Measurements from ENCODE around the gene CHRNB2.

Gene CHRNB2

GRCh38 chr1:154552036-154552435, 15.5 kb upstream of the CHRNB2 start:
- Histone ChIP-seq H3K79me2 (ENCODE audit: insufficient read depth, low read length) (peaks cover 47% of the 10 kb centered on the region), H4K20me1 (ENCODE audit: insufficient read depth, low read length, poor library complexity, severe bottlenecking) (peaks cover 33% of the 10 kb centered on the region), H3K9me2 (replicated peaks; ENCODE audit: low read depth, low read length) (no peaks in the 10 kb centered on the region), H3K4me3 (ENCODE audit: low read length, poor library complexity, severe bottlenecking) (no peak overlapping the region), H2AFZ (ENCODE audit: low read length) (no peak overlapping the region), H3K27me3 (ENCODE audit: insufficient read depth, low read length, poor library complexity, severe bottlenecking) (no peaks in the 10 kb centered on the region), H3K4me2 (ENCODE audit: low read depth, low read length, poor library complexity, severe bottlenecking) (no peak overlapping the region), H3K9me3 (ENCODE audit: insufficient read depth, low read depth, low read length) (no peaks in the 10 kb centered on the region), H3K36me3 (ENCODE audit: insufficient read depth, low read length) (peaks cover 67% of the 10 kb centered on the region; the same call in 1 of the 2 replicates), H3F3A (ENCODE audit: low read depth) (no peaks in the 10 kb centered on the region), H3K9ac (ENCODE audit: low read depth, low read length, poor library complexity, severe bottlenecking) (no peak overlapping the region), H3K4me1 (ENCODE audit: insufficient read depth, low read length, poor library complexity, severe bottlenecking) (peaks cover 32% of the 10 kb centered on the region)
- TF ChIP-seq EZH2phosphoT487 (IDR thresholded peaks at IDR 0.05; ENCODE audit: borderline replicate concordance) (no peak), CTCF (conservative IDR thresholded peaks at IDR 0.05; ENCODE audit: low read length) (no peak)

- H3K79me2 ChIP-seq (ENCODE audit: insufficient read depth, low read length) = peaks cover 59% of the 10 kb centered on the region
- no peak for TF ChIP-seq EZH2phosphoT487 (IDR thresholded peaks at IDR 0.05; ENCODE audit: borderline replicate concordance)
- no peak for TF ChIP-seq CTCF (conservative IDR thresholded peaks at IDR 0.05; ENCODE audit: low read length)
- peaks cover 38% of the 10 kb centered on the region for H3K4me1 ChIP-seq (ENCODE audit: insufficient read depth, low read length, poor library complexity, severe bottlenecking)
Observed at GRCh38 chr1:154553056-154554030, 14.2 kb upstream of the CHRNB2 start.

GRCh38 chr1:154556422-154556821, 11.2 kb upstream of the CHRNB2 start:
- no peaks in the 10 kb centered on the region for H3K9me3 ChIP-seq (ENCODE audit: insufficient read depth, low read depth, low read length)
- peak overlapping the region; percentile 98 for H3K9ac ChIP-seq (ENCODE audit: low read depth, low read length, poor library complexity, severe bottlenecking)
- peaks cover 44% of the 10 kb centered on the region for H4K20me1 ChIP-seq (ENCODE audit: insufficient read depth, low read length, poor library complexity, severe bottlenecking)
- peaks cover 5% of the 10 kb centered on the region for H3K27me3 ChIP-seq (ENCODE audit: insufficient read depth, low read length, poor library complexity, severe bottlenecking)
- H3K4me3 ChIP-seq (ENCODE audit: low read length, poor library complexity, severe bottlenecking) = peak overlapping the region; percentile 98
- H3K36me3 ChIP-seq (ENCODE audit: insufficient read depth, low read length) = peaks cover 42% of the 10 kb centered on the region; the same call in 1 of the 2 replicates
- H3K9me2 ChIP-seq (replicated peaks; ENCODE audit: low read depth, low read length) = no peaks in the 10 kb centered on the region
- peaks cover 39% of the 10 kb centered on the region for H3K4me1 ChIP-seq (ENCODE audit: insufficient read depth, low read length, poor library complexity, severe bottlenecking)
- TF ChIP-seq CTCF (conservative IDR thresholded peaks at IDR 0.05; ENCODE audit: low read length) (no peak), EZH2phosphoT487 (IDR thresholded peaks at IDR 0.05; ENCODE audit: borderline replicate concordance) (no peak)
- peaks cover 54% of the 10 kb centered on the region for H3K79me2 ChIP-seq (ENCODE audit: insufficient read depth, low read length)
- peak overlapping the region; percentile 80 for H3K4me2 ChIP-seq (ENCODE audit: low read depth, low read length, poor library complexity, severe bottlenecking)
- H2AFZ ChIP-seq (ENCODE audit: low read length) = no peak overlapping the region
- H3F3A ChIP-seq (ENCODE audit: low read depth) = no peaks in the 10 kb centered on the region

More at GRCh38 chr1:154553056-154554030, 14.2 kb upstream of the CHRNB2 start:
- Histone ChIP-seq H4K20me1 (ENCODE audit: insufficient read depth, low read length, poor library complexity, severe bottlenecking) (peaks cover 44% of the 10 kb centered on the region), H3K4me3 (ENCODE audit: low read length, poor library complexity, severe bottlenecking) (no peak overlapping the region), H3K36me3 (ENCODE audit: insufficient read depth, low read length) (peaks cover 67% of the 10 kb centered on the region; the same call in 1 of the 2 replicates), H3K27me3 (ENCODE audit: insufficient read depth, low read length, poor library complexity, severe bottlenecking) (peaks cover 5% of the 10 kb centered on the region), H3K9me3 (ENCODE audit: insufficient read depth, low read depth, low read length) (no peaks in the 10 kb centered on the region), H3K4me2 (ENCODE audit: low read depth, low read length, poor library complexity, severe bottlenecking) (no peak overlapping the region), H3K9ac (ENCODE audit: low read depth, low read length, poor library complexity, severe bottlenecking) (no peak overlapping the region), H3F3A (ENCODE audit: low read depth) (no peaks in the 10 kb centered on the region), H3K9me2 (replicated peaks; ENCODE audit: low read depth, low read length) (no peaks in the 10 kb centered on the region), H2AFZ (ENCODE audit: low read length) (no peak overlapping the region)
